HG02970 (cell line): Measurements from ENCODE around the gene GPX2.

Experiments used
- ATAC-seq: cut with Tn5 transposase; IDR thresholded peaks from one replicate; pipeline ENCODE4 v1.9.1; 2021; ENCODE audit warnings: mild to moderate bottlenecking, moderate library complexity, moderate number of reproducible peaks; ENCODE audit not compliant: unreplicated experiment, low FRiP score

GPX2 gene

DNA sequence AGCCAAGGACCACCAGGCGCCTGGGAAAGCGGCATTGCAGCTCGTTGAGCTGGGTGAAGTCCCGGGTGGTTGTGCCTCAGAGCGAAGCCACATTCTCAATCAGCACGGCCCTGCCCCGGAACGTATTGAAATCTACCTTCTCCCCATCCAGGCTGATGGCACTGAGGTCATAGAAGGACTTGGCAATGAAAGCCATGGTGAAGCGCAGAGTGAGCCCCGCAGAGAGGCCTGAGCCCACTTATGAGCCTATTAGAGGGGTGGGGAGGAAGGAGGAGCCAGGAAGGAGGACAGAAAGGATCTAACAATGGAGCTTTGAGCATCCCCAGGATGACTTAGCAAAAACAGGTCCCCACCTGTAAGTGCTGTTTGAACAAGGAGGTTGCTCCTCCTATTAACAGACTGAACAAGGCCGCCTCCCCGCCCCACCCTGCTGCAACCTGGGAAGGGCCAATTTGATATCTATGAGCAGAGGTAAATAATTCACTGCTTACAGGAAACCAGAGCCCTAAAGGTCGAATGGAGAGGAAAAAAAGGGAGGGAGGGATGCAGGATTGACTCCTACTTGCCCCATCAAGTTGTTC is at the start of gene GPX2:
Gene GPX2, minus strand, starts transcription at position 215 of the 581 bp plus-strand sequence. Its CDS starts 19 bp downstream, at position 196.
- ATAC-seq = no peak

DNA sequence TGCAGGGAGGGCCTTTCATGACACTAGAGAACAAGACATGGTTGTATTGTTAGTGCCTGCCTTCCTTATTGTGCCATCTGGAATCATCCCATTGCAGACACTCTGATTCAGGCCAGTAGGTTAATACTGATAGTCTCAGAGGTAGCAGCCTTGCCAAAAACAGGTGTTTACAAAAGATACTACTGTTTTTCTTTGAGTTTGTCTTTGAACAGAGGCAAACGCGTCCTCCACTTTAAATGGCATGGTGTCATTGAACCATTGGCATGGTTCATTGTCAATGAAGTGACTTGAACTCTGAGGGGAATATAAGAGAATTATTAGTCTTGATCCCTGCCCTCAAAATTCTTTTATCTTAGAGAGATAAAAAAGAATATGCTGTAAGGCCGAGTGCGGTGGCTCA is 48.4 kb upstream of the GPX2 start:
- no peak for ATAC-seq

DNA sequence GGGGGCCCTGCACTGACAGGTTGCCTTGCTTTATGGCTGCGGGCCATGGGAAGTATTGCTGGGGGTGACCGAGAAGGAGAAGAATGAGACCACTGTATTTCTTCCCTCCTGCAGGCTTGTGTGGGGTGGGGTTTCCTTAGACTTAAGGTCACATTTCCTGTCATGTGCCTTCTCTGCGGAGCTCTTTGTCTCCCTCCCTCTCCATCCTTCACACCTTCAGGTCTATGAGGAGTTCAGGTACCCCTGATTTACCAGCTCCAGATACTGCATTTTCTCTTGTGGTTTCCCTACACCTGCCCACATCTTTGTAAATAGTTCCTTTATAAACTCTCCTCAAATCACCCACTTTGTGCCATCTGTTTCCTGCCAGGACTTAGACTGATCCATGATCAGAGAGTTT is 47.8 kb upstream of the GPX2 start:
- ATAC-seq = no peak

DNA sequence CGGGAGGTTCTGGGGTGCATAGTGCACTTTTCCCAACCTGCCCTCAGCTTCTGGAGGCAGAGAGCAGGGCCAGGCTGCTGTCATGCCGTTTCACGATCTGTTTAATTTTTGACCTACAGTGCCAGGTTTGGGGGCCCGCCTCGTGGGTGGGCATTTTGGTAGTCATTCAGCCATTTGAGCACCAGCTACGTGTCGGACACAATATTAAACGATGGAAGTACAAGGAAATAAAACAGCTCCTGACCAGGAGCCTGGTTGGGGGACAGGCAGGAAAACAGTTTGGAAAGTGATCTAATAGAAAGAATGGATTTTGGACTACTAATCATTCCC is 44.9 kb upstream of the GPX2 start:
- no peak for ATAC-seq

DNA sequence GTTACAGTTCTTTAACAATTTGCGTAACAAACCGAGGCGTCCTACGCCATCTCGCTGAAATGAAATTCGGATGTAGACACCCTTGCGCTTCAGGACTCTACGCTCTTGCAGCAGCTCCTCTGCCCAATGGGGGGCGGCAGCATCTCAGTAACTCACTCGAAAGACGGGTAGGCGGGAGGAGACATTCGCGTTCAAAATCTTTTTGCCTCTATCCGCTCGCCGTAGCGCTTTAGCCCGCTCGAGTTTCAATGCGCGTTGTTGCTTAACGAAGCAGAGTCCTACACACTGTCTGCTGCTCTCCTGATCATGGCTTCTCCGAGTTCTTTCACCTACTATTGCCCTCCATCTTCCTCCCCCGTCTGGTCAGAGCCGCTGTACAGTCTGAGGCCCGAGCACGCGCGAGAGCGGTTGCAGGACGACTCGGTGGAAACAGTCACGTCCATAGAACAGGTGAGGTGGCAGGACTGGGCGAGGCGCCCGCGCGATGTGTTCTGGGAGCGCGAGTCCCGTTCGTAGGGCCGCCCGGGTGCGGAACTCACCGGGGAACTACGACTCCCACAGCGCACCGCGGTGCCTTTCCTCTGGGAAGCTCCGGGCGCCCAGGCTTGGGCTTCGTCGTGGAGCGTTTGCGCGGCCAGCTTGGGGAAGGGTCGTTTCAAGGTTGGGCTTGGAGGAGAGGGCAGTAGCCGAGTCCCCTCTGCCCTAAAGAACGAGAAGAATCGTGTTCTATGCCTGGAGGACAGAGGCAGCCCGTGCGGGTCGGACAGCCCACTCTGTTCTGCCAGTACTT is 44.3 kb upstream of the GPX2 start, which contains the start of gene FNTB:
Gene FNTB, plus strand, starts transcription at position 248 of the 790 bp plus-strand sequence. Its CDS starts 59 bp downstream, at position 307.
- peak; percentile 90 for ATAC-seq

DNA sequence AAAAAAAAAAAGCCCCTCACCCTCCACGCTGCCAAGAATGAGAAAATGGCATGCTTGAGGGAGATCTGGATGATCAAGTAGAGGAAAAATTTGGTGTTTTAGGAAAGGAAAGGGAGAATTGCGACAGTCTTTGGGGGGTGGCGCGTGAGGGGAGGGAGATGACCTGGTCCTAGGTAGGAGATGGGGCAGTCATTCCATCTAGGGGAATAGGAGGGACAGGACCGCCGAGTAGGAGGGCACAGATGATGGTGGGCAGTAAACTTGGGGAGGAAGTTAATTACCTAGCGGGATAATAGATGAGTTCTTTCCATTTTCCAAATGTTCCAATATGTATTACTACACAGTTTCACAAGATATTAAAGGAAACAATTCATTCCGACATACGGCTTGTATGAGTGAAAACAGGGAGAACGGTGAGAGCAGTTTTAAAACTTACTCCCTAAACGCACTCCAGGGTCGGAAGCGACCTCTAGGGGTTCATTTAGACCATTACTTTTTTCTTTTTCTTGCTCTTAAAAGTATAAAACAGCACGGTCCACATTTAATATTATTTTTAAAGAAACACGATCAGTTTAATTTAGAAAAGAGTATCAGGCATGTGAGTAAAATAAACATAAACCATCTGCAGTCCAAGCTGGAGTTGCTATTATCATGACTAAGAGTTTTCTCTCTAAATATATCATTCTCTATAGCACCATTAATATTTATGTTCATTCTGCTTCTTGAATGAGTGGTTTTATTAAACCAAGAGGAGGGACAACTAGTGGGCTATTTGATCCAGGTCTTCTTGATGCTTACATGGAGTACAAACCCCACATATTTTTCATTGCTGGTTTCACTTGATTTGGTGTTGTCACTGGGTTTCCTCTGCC is 41.1 kb upstream of the GPX2 start:
- ATAC-seq = no peak

DNA sequence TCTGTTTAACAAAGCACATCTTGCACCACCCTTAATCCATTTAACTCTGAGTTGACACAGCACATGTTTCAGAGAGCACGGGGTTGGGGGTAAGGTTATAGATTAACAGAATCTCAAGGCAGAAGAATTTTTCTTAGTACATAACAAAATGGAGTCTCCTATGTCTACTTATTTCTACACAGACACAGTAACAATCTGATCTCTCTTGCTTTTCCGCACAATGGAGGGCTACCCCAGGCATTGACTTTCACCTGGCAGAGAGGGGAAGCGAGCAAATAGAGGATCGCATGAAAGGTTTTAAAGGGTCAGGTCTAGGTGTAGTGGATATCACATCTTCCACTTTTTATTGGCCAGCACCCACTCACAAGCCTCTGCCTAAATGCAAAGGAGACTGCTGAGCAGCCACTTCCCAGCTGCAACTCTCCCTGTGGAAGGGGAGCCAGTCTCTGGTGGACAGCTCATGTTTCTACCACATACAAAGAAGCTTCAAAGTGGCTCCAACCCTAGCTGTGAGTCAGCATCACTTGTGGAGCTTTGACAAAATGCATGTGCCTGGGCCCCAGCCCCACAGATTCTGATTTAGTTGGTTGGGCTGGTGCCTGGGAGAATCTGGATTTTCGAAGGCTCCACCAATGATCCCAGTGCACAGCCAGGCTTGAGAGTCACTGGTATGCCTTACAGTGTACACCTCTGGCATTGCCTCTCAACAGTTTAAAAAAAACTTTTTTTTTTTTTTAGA is 37.0 kb upstream of the GPX2 start:
- ATAC-seq = no peak

DNA sequence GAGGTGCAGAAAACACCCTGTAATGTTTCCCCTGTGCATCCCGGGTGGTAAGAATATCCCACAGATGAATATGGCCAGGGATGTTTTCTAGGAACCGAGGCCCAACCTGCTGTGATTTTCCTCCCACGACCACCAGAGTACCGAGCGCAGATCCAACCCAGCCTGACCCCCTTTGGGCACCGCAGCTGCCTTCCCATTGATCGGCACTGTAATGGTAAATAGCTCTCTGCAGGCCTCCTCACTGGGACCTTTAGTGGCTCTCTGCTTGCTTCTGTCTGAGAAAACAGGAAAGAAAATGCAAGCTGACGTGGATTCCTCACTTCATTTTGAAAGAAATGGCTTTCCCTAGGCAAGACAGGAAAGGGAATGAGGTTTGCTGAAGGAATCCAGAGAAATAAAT is 32.0 kb upstream of the GPX2 start:
- no peak for ATAC-seq

DNA sequence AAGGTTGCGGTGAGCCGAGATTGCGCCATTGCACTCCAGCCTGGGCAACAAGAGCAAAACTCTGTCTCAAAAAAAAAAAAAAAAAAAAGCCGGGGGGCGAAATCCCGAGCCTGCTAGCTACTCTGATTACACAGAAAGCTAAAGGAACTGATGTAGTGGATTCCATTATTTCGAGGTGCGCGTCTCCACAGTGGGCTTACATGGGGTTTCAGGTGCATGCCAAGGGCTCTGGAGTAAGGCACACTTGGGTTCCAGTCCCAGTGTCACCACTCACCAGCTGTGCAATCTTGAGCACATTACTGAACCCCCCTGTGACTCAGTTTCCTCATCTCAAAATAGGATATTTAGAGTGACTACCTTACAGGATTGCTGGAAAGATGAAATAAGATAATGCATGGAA is 31.3 kb upstream of the GPX2 start:
- no peak for ATAC-seq

DNA sequence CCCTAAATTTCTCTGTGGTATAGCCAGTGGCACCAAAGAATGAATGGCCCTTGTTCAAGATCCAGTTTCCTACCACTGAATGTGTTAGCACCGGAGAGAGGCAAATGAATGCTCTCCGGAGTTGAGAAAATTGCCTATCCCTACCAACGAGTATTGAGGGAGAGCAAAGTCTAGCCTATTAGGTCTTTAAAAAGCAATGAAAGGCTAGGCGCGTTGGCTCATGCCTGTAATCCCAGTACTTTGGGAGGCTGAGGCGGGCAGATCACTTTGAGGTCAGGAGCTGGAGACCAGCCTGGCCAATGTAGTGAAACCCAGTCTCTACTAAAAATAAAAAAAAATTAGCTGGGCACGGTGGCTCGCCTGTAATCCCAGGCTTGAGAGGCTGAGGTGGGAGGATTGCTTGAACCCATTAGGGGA is 30.5 kb upstream of the GPX2 start:
- no peak for ATAC-seq

DNA sequence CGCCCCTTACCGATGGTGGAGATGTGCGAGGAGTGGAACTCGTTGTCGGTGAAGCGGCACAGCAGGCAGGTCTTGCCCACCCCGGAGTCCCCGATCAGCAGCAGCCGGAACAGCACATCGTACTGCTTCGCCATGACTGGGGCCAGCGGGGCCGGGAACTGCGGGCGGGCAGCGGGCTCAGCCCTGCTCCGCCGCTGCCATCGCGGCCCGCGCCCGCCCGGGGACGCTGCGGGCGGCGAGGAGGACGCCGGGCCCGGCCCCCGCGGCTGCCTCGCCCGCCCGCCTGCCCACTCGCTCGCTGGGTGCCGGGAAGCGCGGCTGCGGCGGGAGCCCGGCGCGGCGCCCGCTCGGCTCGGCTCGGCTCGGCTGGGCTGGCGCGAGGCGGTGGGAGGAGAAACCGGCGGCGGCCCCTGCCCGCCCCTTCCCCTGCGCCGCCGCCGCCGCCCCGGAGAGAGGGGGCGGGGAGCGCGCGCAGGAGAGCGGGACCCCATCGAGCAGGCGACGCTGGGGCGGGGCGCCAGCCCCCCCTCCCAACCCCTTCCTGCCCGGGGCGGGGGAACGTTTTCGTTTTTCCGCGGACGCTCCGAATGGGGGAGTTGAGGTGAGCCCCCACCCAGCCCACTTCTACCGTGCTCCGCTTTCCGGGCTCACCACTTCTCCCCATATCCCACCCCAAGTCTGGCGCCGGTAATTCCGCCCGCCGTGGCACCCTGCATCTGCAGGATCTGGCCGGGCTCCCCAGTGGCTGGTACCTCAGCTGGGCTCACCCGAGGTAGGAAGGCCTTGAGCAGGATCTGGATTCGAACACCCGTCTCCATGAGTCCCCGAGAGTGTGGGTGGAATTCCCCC is 29.6 kb upstream of the GPX2 start, which contains the start of gene RAB15:
Gene RAB15, minus strand, starts transcription at position 394 of the 849 bp plus-strand sequence. Its CDS starts 260 bp downstream, at position 134.
- ATAC-seq = no peak

DNA sequence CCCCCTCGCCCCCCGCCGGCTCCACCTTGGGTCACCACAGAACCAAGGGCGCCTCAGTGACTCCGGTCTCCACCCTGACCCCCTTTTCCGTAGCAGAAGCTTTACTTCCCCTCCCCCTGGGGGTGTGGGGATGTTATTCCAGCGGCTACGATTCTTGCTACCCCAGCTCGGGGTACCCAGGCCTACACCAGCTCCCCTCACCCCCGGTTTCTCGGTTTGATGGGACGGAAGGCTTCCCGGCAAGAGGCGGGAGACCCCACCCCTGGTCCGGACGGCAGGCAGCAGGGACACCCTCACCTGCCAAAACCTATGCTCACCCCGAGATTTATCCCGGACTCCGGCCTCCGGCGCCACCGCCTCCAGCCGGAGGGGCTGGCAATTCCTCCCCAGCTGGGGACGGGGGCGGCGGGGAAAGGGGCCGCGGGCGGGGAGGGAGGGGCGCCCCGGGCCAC is 29.0 kb upstream of the GPX2 start:
- ATAC-seq = no peak

DNA sequence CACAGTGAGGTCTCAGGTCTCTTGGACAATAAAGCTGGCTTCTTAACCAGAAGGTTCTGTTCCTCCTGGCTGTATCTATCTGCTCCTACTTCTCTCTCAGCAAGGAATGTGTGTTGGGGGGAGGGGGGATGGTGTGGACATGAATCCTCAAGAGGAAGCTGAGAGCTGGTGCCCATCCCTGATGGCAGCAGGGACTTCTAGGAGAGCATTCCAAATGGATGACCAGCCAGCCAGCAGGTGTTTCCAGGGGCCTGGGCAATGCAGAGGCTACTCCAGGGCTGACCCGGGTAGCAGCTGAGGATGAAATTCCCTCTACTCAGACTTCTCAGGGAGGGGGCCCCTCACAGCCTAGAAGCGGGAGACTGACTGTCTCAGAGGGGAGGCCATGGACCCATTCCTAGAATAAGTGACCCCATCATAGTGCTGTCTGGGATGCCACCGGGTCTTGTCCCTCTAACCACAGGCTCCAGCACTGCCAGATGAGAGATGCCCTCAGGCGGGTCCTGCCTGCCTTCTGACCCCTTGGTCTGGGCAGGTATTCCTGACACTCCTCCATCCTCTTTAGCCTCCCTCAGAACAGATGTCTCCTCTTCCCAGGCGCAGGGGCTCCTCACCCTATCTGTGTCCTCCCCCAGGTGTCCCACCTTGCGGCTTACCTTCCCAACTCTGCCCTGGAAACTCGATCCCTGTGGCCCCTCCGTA is 28.4 kb upstream of the GPX2 start:
- no peak for ATAC-seq

DNA sequence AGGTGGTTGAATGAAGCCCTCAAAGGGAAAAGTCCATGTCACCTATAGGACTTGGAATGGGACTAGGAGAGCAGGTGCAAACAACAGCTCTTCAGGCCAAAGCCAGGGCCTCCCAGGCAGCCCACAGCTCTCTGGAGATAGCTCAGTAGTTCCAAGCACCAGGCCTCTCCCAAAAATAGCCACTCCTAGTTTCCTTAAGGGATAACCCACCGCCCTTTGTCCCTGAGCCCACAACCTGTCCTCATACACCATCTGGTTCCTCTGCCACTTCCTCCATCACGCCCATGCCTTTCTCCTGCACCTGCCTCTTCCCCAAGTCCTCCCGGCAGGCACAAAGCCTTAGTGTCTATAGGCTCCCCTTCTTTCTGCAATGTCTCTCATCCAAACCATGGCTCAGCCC is 27.5 kb upstream of the GPX2 start:
- no peak for ATAC-seq

DNA sequence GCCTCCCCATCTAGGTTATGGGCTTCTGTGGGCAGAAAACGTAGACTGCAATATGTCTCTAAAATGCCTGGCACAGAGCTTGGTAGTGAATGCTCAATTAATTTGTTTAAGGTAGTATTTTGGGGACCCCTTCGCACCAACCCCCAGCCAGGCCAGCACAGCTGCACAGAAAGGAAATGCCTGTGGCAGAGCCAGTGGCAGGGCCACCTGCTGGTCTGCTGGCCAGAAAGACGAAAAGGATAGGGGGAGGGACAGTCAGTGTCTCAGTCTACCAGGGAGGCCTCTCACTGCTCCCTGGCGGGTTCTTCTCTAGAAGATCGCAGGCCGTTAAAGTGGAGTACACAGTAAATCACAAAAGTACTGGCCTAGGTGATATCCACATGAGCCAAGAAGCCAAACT is 26.1 kb upstream of the GPX2 start:
- ATAC-seq = no peak

DNA sequence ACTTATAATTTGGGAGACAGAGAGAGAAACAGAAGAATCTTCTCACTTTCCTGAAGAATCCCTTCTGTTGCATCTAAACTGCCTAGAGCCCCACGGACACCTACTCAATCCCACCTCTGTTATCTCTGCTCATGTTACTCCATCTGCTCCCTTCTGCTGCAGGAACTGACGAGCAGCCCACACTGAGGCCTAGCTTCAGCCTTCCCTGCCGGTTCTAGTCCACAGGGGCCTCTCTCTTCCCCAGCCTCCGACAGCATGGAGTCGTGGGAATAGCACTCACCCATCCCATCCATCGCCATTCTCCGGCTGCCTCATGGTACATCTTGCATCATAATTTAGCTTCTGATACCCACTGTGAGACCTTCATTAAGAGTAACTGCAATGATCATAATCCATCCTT is 25.6 kb upstream of the GPX2 start:
- ATAC-seq = no peak

DNA sequence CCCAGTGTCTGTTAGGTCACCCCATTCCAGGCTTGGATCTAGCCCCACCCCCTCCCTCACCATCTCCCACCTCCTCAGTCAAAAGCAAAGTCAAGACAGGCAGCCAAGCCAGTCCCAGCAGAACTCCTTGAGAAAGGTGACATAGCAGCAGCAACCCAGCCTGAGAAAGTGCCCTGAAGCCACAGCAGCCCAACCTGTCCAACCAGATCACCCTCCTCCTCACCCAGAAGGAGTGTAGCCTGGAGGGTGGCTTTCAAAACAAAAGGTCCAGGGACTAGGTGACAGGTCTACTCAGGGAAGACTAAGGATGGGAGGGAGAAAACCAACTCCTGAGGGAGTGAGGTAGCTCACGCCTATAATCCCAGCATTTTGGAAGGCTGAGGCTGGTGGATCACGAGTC is 24.4 kb upstream of the GPX2 start:
- no peak for ATAC-seq

DNA sequence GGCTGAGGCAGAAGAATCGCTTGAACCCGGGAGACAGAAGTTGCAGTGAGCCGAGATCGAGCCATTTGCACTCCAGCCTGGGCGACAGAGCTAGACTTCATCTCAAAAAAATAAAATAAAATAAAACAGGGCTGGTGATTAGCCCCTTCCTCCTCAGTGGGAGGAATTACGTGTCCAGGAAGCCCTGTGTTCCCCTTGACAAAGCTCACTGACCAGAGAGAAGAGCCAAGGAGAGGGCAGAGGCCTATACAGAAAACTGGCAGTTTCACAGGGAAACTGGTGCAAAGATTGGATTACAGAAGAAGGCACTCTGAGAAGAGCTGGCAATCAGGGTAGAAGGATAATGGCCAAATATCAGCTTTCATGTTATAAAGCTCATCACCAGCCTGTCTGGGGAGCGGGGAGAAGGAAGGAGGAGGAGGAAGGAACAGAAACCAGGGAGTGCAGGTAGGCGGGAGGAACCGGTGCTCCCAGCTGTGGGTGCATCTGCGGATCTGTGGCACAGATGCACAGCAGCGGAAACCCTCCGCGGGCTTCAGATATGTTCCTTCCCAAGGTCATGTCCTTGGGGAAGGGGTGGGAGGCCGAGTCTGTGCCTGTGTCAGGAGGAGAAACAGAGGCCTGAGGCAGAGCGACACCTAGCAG is 22.9 kb upstream of the GPX2 start:
- ATAC-seq = no peak
